ENCODE measurements around the gene RRAS2. TPM values are rescaled to one million over a fixed set of nuclear protein-coding genes. Genes with fewer than 3 reads are reported as not detected.

Gene RRAS2
- total RNA-seq, 1 donor from 2014 or later, result 45.3 TPM

GRCh38 chr11:14320020-14320419 lies 39.0 kb downstream of the RRAS2 start:
- Histone ChIP-seq H3K27ac (replicated peaks) (no peak overlapping the region), H3K4me3 (no peak overlapping the region), H3K36me3 (no peaks in the 10 kb centered on the region), H3K27me3 (ENCODE audit: low read depth) (no peaks in the 10 kb centered on the region), H3K9me3 (replicated peaks) (no peaks in the 10 kb centered on the region), H3K4me1 (peaks cover 15% of the 10 kb centered on the region)
- no peak for DNase-seq
- no peak for TF ChIP-seq CTCF (IDR thresholded peaks at IDR 0.05; ENCODE audit: borderline replicate concordance)
- intact Hi-C loops (cut with micrococcal nuclease), result no loop called here

DNA sequence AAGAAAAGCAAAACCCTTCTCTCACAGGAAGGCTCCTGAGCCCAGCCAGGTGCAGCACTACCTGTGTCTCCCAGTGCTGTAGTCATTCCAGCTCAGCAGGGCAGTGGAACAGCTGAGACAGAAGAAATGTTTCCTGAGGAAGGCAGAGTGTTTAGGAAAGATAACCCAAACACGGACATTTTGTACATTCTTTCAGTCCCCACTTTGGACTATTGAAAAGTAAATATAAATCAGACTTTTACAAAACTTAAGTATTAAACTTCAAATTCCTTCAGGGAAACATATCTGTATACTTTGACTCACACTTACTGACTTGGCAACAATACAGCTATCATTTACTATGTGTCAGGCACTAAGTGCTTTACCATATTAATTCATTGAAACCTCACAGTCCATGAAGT lies 40.4 kb downstream of the RRAS2 start:
- Histone ChIP-seq H3K27ac (replicated peaks) (no peak overlapping the region), H3K4me3 (no peak overlapping the region), H3K4me1 (peaks cover 12% of the 10 kb centered on the region), H3K36me3 (no peaks in the 10 kb centered on the region), H3K9me3 (replicated peaks) (no peaks in the 10 kb centered on the region), H3K27me3 (ENCODE audit: low read depth) (no peaks in the 10 kb centered on the region)
- intact Hi-C loops (cut with micrococcal nuclease), result no loop called here
- no peak for TF ChIP-seq CTCF (IDR thresholded peaks at IDR 0.05; ENCODE audit: borderline replicate concordance)
- no peak for DNase-seq

- intact Hi-C loops (cut with micrococcal nuclease), result no loop called here
- H3K4me1 ChIP-seq, result peaks cover 20% of the 10 kb centered on the region
- no peak for TF ChIP-seq CTCF (IDR thresholded peaks at IDR 0.05; ENCODE audit: borderline replicate concordance)
- no peak overlapping the region for H3K4me3 ChIP-seq
- H3K27me3 ChIP-seq (ENCODE audit: low read depth), result no peaks in the 10 kb centered on the region
- DNase-seq, result no peak
- no peaks in the 10 kb centered on the region for H3K36me3 ChIP-seq
- no peaks in the 10 kb centered on the region for H3K9me3 ChIP-seq (replicated peaks)
- H3K27ac ChIP-seq (replicated peaks), result no peak overlapping the region
Observed at GRCh38 chr11:14317659-14318325, 41.2 kb downstream of the RRAS2 start.

- no peaks in the 10 kb centered on the region for H3K36me3 ChIP-seq
- H3K27me3 ChIP-seq (ENCODE audit: low read depth), result no peaks in the 10 kb centered on the region
- no peak for TF ChIP-seq CTCF (IDR thresholded peaks at IDR 0.05; ENCODE audit: borderline replicate concordance)
- intact Hi-C loops (cut with micrococcal nuclease), result no loop called here
- H3K4me3 ChIP-seq, result no peak overlapping the region
- peaks cover 32% of the 10 kb centered on the region for H3K4me1 ChIP-seq
- no peak overlapping the region for H3K27ac ChIP-seq (replicated peaks)
- H3K9me3 ChIP-seq (replicated peaks), result no peaks in the 10 kb centered on the region
- no peak for DNase-seq
Observed at GRCh38 chr11:14315130-14315529, 43.9 kb downstream of the RRAS2 start.

DNA sequence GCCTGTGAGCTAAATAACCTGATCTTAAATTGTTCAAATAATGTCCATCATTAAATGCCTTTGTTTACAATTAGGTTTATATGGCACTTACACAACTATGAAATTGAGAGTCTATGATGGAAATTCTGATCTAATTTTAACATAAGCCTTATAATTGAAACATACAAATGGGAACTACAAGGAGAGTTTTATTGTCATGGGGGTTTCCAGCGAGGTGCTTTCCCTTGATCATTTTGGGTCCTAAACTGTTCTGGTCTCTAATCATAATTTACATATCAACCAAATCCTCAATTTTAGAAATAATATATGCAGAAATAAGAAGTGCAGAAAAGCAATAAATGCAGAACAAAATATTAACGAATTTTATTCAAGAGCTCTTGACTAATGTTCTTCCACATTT lies 44.9 kb downstream of the RRAS2 start:
- Histone ChIP-seq H3K36me3 (no peaks in the 10 kb centered on the region), H3K9me3 (replicated peaks) (no peaks in the 10 kb centered on the region), H3K4me3 (no peak overlapping the region), H3K4me1 (peaks cover 38% of the 10 kb centered on the region), H3K27ac (replicated peaks) (no peak overlapping the region), H3K27me3 (ENCODE audit: low read depth) (no peaks in the 10 kb centered on the region)
- intact Hi-C loops (cut with micrococcal nuclease), result no loop called here
- no peak for TF ChIP-seq CTCF (IDR thresholded peaks at IDR 0.05; ENCODE audit: borderline replicate concordance)
- DNase-seq, result no peak
